Motor neuron (in vitro differentiated cells): Measurements from ENCODE around the gene ACBD4. TPM values are rescaled to one million over a fixed set of nuclear protein-coding genes. Genes with fewer than 3 reads are reported as not detected.

Experiments
- ATAC-seq, 8 experiments: fragments of 200-7000 bp; cut with Tn5 transposase; replicated peaks in 6 of 8; 2 replicates each; pipeline ENCODE4 v1.8.0; 2021; ENCODE audit warnings: mild to moderate bottlenecking in 8 of 8, moderate library complexity in 8 of 8
- H3K27ac ChIP-seq, 2 donors: fragments of 250-450 bp; sonication (Bioruptor Pico); 2 replicates each; pipeline ENCODE4 v1.9.0; 2021; ENCODE audit warnings: antibody characterized with exemption in 2 of 2, mild to moderate bottlenecking in 2 of 2, moderate library complexity in 1 of 2
- H3K4me1 ChIP-seq, 2 donors: fragments of 250-450 bp; sonication (Bioruptor Pico); replicated peaks in 1 of 2; 2 replicates each; pipeline ENCODE4 v1.6.1; 2021; ENCODE audit warnings: antibody characterized with exemption in 2 of 2, mild to moderate bottlenecking in 2 of 2, moderate library complexity in 1 of 2
- H3K4me3 ChIP-seq, 5 donors: fragments of 250-450 bp; sonication (Bioruptor Pico); 2 replicates each; pipeline ENCODE4 v1.9.0; 2021; ENCODE audit warnings: antibody characterized with exemption in 5 of 5, mild to moderate bottlenecking in 5 of 5, moderate library complexity in 4 of 5
- WGBS, 10 experiments: fragments of 450-650 bp; shearing (Covaris generic); methylation state at CpG; one replicate each; pipeline ENCODE4 v1.0.0; 2022; 5-methylcytosine and 5-hydroxymethylcytosine counted together
- in situ Hi-C, 9 experiments: fragments of 400-800 bp; cut with MboI; loops; one replicate each; pipeline ENCODE4 v1.15.0; 2021; ENCODE audit warnings: low sequenced_read_pairs in 9 of 9, low pct_unique_long_range_greater_than_20kb in 2 of 9; ENCODE audit not compliant: unreplicated experiment in 9 of 9
- total RNA-seq, 8 experiments: library from RNA; unstranded; fragments of 300-600 nt; gene quantifications; 2 replicates each; pipeline versions ENCODE4 v1.2.3 to v1.2.4, GENCODE V29; 2022

The ACBD4 gene, protein sequence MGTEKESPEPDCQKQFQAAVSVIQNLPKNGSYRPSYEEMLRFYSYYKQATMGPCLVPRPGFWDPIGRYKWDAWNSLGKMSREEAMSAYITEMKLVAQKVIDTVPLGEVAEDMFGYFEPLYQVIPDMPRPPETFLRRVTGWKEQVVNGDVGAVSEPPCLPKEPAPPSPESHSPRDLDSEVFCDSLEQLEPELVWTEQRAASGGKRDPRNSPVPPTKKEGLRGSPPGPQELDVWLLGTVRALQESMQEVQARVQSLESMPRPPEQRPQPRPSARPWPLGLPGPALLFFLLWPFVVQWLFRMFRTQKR
- total RNA-seq, result 10 to 100 TPM in 3 of 8 experiments, 1 to 10 TPM in 5; 1.5 to 16.1 (median 6.4) TPM

DNA sequence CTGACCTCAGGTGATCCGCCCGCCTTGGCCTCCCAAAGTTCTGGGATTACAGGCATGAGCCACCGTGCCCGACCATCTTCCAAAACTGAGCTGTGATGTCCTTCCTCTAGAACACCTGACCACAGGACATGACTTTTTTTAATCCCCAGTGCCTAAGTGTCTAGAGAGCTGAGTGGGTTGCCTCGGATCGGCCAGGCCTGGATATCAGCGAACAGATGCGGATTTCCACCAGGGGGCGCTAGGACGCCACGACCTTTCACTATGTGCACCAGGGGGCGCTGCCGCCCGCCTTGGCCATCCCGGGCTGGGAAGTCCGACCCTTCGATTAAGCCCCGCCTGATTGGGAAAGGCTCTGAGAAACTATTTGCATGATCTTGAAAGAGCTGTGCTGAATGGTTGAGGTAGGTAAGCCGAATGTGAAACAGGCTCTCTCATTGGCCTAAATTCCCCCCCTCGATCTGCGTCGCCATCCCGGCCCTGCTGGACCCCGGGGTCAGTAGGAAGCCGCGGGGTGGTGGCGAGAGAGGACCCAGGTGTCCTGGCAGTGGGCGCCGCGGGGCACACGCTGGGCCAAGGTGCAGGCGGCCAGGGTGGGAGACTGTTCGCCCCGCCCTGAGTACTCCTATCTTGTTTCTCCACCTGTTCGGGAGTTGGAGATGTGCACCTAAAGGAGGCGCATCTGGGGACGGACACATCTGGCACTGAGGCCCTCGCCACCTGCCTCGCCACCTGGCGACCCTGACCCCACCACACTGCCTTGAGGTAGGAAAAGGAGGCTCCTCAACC, at the start of gene ACBD4:
Gene ACBD4 (plus strand): TSS at position 496 of the 786 bp plus-strand sequence. CDS start 458 bp downstream, outside the sequence.
- peaks cover 0 to 7% of the 10 kb centered on the region in 2 donors for H3K4me1 ChIP-seq
- in situ Hi-C loops, result no loop called here
- no peak within 1 kb of the TSS for H3K27ac ChIP-seq
- peak within 1 kb of the TSS; percentile 21 to 41 (median 29) for H3K4me3 ChIP-seq
- peak; percentile 51 to 78 (median 65) for ATAC-seq
- WGBS, 10 experiments, result 0 to 55% (median 11%) methylated on average over 1 to 9 of the region's 40 CpGs; no CpG with 5 or more reads in 5 of the 10 experiments

DNA sequence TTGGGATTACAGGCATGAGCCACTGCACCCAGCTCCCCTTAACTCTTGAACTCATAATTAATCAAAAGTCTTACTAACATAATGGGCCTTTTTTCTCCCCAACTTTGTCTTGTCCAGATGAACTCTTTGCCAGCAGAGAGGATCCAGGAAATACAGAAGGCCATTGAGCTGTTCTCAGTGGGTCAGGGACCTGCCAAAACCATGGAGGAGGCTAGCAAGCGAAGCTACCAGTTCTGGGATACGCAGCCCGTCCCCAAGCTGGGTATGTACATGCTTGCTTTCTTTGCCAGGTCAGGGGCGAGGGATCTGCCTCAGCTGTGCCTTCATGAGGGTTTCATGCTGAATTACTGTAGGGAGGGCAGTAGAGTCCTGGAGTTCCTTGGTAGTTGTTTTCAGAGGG, 49.1 kb upstream of the ACBD4 start:
- no peak overlapping the region for H3K27ac ChIP-seq
- WGBS, 10 experiments, result 90 to 100% (median 100%) methylated on average over 1 to 4 of the region's 4 CpGs; no CpG with 5 or more reads in 4 of the 10 experiments
- no peak for ATAC-seq
- H3K4me3 ChIP-seq, result no peak overlapping the region
- H3K4me1 ChIP-seq, result no peaks in the 10 kb centered on the region
- in situ Hi-C loops, result no loop called here

DNA sequence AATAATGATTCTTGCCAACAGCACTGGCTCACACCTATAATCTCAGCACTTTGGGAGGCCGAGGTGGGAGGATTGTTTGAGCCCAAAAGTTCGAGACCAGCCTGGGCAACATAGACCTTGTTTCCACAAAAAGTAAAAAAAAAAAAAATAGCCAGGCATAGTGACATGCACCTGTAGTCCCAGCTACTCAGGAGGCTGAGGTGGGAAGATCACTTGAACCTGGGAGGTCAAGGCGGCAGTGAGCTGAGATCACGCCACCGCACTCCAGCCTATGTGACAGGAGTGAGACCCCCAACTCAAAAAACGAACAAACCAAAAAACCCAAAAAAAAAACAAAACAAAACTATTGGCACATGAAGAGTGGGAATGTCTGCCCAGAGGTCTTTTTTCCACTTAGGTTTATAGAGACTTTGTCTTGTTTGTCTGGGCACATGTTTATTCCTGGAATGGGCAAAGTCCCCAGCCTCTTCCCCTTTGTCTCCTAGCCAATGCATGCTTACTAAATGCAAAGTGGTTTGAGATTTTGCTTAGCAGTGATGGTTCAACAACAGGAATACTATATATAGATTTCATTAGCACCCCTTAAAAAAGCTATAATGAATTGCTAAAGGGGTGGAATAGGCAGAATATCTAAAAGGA, 48.5 kb upstream of the ACBD4 start:
- Histone ChIP-seq H3K27ac (no peak overlapping the region), H3K4me3 (no peak overlapping the region), H3K4me1 (no peaks in the 10 kb centered on the region)
- in situ Hi-C loops, result no loop called here
- WGBS, 10 experiments, result 60 to 97% (median 88%) methylated on average over 1 to 6 of the region's 6 CpGs; no CpG with 5 or more reads in 1 of the 10 experiments
- peak in 1 of 8 experiments; percentile 69 for ATAC-seq

DNA sequence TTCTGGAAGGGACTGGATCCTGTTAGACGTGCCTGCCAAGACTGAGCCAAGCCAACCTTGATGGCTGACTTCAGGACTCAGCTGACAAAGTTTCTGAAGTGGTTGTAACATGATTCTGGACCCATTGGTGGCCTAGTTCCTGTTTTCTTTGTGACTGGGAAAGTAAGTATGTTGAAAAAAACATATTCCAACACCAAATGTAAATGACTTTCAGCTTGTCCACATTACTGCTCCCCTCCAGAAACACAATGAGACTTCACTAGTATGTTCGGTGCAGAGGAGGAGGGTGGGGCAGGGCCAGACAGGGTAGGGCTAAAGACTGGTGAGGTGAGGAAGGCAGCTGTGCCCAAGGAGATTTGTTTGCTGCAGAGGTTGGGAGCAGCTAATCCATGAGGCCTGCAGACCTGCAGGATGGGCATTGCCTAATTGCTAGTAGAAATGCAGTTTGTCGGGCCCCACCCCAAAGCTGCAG, 47.9 kb upstream of the ACBD4 start:
- no peak overlapping the region for H3K27ac ChIP-seq
- H3K4me1 ChIP-seq, result no peaks in the 10 kb centered on the region
- in situ Hi-C loops, result no loop called here
- WGBS, 10 experiments, result 0 to 100% (median 100%) methylated on average over 1 to 2 of the region's 3 CpGs; no CpG with 5 or more reads in 4 of the 10 experiments
- no peak overlapping the region for H3K4me3 ChIP-seq
- ATAC-seq, result peak in 3 of 8 experiments; percentile 87 to 94 (median 89)

DNA sequence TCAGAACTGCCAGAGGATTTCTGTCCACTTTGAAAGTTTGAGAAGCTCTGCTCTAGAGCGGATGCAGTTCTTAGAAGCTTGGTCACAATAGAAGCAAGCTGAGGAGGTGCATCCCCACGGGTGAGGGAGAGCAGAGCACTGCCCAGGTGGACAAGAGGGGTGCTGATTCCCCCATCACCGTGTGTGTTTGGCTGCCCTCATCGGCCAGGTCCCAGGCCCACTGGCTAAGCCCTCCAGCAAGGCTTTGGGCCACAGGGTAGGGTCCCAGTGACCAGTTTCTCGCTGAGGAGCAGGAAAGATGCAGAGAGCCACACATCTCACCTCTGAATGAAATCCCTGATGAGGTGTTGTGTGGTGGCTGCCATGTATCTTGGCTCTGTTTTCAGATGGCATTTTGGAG, 47.5 kb upstream of the ACBD4 start:
- H3K4me1 ChIP-seq, result no peaks in the 10 kb centered on the region
- WGBS, 10 experiments, result 89 to 100% (median 100%) methylated on average over 1 to 3 of the region's 5 CpGs; no CpG with 5 or more reads in 5 of the 10 experiments
- no peak overlapping the region for H3K4me3 ChIP-seq
- in situ Hi-C loops, result no loop called here
- H3K27ac ChIP-seq, result no peak overlapping the region
- no peak for ATAC-seq

DNA sequence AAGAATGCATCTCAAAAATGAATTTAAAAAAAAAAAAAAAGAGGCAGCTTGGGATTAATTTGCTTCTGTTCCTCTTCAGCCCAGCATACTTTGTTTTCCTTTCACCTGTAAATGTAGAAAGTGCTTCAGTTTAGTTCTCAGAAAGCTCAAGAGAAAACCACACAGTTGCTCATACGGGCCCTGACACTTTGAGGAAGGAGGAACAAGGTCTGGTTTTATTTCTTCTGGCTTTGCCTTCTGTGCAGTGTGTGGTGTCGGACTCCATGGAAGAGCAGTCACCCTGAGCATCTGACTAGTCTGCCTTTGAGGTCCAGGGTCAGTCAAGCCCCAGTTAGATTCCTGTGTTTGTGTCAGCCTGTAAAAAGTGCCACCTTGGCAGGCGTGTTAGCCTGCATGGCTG, 46.7 kb upstream of the ACBD4 start:
- no peak overlapping the region for H3K4me3 ChIP-seq
- no peak for ATAC-seq
- in situ Hi-C loops, result no loop called here
- 86 to 100% (median 96%) methylated on average over 1 to 2 of the region's 3 CpGs; no CpG with 5 or more reads in 4 of the 10 experiments for WGBS, 10 experiments
- H3K4me1 ChIP-seq, result no peaks in the 10 kb centered on the region
- no peak overlapping the region for H3K27ac ChIP-seq

DNA sequence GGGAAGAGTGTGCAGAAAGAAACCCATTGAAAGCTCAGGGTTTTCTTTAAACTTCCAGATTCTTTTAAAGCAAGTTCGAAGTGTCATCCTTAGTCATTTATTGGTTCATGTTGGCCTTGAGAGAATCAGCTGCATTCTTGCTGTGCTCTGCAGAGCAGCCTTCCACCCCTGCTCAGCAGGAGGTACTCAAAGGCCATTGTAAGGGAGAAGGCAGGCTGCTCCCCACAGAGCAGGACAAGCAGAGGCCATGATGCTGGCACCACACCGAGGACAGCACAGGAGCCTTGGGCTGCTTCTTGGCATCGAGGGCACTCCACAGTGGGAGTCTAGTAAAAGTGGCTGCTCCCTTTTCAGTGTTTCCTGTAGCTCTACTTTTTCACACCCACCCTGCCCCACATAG, 44.8 kb upstream of the ACBD4 start:
- Histone ChIP-seq H3K4me3 (no peak overlapping the region), H3K27ac (no peak overlapping the region), H3K4me1 (no peaks in the 10 kb centered on the region)
- WGBS, 10 experiments, result 40 to 80% (median 63%) methylated on average over 1 to 3 of the region's 3 CpGs; no CpG with 5 or more reads in 2 of the 10 experiments
- ATAC-seq, result no peak
- in situ Hi-C loops, result no loop called here

DNA sequence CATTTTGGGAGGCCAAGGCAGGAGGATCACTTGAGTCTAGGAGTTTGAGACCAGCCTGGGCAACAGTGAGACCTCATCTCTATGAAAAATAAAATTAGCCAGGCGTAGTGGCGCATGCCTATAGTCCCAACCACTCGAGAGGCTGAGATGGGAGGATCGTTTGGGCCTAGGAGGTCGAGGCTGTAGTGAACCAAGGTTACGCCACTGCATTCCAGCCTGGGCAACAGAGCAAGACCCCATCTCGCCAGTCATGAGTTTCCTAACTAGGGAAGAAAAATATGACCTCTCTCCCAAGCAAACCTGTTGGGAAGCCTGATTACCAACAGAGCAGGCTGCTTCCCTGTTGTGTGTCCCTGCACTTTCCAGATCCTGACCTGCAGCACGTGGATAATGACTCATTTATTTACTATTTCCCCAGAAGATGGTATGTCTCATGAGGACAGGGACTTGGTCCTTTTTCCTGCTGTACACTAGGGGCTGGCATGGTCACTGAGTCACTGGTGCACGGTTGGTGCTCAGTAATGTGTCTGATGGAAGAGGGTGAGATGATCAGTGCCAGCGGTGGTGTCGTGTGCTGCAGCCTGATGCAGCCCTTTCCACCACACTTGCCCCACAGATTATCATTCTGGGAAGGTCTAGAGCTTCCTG, 43.6 kb upstream of the ACBD4 start:
- in situ Hi-C loops, result no loop called here
- Histone ChIP-seq H3K4me1 (no peaks in the 10 kb centered on the region), H3K27ac (no peak overlapping the region), H3K4me3 (no peak overlapping the region)
- 20 to 100% (median 93%) methylated on average over 1 to 9 of the region's 11 CpGs; no CpG with 5 or more reads in 3 of the 10 experiments for WGBS, 10 experiments
- no peak for ATAC-seq

DNA sequence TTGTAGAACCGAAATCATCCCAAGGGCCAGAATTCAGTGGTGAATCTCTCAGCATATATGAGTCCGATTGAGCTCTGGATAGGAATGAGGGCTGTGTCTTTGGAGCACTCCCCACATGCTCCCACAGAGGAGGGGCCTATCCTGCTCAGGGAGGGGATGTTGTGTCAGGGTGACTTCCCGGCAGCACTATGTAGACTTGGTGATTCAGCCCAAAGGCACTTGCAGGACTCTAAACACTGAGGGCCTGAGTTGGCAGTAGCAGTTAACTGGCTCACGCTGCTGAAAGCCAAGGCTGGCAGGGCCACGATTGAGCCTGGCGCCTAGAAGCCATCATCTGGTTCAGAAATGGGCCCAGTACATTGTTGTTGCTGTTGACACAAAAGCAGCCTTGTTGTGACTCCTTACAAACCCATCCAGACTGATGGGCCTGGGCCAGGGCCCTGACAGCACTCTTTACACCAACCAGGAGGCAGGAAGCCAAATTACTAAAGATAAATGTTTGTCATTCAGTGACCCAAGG, 42.5 kb upstream of the ACBD4 start:
- in situ Hi-C loops, result no loop called here
- H3K4me3 ChIP-seq, result no peak overlapping the region
- peak; percentile 30 to 97 (median 94) for ATAC-seq
- no peaks in the 10 kb centered on the region for H3K4me1 ChIP-seq
- H3K27ac ChIP-seq, result no peak overlapping the region
- WGBS, 10 experiments, result 0 to 100% (median 72%) methylated on average over 1 to 5 of the region's 6 CpGs; no CpG with 5 or more reads in 2 of the 10 experiments

DNA sequence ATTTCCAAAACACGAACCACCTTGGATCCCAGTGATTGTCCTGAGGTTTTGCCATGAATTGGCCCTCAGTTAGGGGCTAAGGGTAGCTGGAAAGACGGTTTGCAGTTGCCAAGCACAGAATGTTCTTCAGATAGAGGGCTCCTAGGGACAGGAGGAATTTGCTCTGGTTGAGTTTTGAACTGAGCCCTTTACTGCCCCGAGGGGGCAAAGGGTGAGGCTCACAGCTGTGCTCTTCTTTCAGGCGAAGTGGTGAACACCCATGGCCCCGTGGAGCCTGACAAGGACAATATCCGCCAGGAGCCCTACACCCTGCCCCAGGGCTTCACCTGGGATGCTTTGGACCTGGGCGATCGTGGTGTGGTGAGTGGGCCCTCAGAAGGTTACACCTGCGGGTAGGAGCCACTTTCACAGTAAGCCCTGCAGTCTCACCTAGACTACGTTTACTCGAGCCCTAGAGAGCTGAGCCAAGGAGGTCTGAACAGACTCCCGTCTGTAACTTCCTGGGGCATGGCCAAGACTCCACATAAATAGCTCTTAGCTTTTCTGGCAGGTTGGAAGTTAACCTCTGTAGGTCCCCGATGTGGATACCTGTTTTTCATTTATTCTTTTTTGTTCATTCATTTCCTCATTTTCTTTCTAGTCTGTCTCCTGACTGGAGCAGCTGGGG, 41.9 kb upstream of the ACBD4 start:
- in situ Hi-C loops, result no loop called here
- Histone ChIP-seq H3K4me3 (no peak overlapping the region), H3K27ac (no peak overlapping the region), H3K4me1 (no peaks in the 10 kb centered on the region)
- ATAC-seq, result peak in 4 of 8 experiments; percentile 41 to 61 (median 48)
- 25 to 100% (median 70%) methylated on average over 1 to 8 of the region's 13 CpGs; no CpG with 5 or more reads in 3 of the 10 experiments for WGBS, 10 experiments

DNA sequence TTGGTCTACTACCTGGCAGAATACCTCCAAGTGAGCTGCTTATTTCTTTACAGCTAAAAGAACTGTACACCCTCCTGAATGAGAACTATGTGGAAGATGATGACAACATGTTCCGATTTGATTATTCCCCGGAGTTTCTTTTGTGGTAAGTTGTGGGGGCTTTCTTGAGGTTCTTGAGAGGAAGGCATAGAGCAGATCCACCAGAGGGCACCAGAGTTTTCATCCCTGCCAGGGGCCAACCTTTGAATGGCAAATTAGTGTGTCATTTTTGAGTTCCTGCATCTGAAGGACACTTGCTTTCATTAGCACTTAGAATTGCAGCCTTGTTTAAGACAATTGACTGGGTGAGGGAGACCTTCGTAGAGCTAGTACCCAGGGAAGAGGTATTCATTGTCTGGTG, 39.3 kb upstream of the ACBD4 start:
- WGBS, 10 experiments, result 59 to 100% (median 76%) methylated on average over 1 to 3 of the region's 3 CpGs; no CpG with 5 or more reads in 3 of the 10 experiments
- in situ Hi-C loops, result no loop called here
- H3K4me1 ChIP-seq, result no peaks in the 10 kb centered on the region
- ATAC-seq, result no peak
- H3K27ac ChIP-seq, result no peak overlapping the region
- H3K4me3 ChIP-seq, result no peak overlapping the region

DNA sequence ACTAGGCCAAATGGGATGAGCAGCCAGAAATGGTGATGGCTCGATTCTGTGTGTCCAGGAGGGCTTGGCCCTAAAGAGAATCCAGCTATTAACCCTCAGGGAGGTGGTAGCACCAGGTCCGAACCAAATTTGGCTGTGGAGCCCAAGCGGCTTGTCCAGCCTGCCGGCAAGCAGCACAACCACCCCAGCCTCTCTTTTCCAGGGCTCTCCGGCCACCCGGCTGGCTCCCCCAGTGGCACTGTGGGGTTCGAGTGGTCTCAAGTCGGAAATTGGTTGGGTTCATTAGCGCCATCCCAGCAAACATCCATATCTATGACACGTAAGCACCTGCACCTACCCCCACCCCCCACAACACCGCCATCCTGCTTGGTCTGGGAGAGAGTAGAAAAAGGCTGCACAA, 38.6 kb upstream of the ACBD4 start:
- H3K4me3 ChIP-seq, result no peak overlapping the region
- no peaks in the 10 kb centered on the region for H3K4me1 ChIP-seq
- WGBS, 10 experiments, result 80 to 100% (median 100%) methylated on average over 2 to 4 of the region's 11 CpGs; no CpG with 5 or more reads in 5 of the 10 experiments
- ATAC-seq, result no peak
- in situ Hi-C loops, result no loop called here
- no peak overlapping the region for H3K27ac ChIP-seq
